MCF 10A (cell line): ENCODE data around the gene POU2F2. TPM values are rescaled to one million over a fixed set of nuclear protein-coding genes. Genes with fewer than 3 reads are reported as not detected.

ENCODE experiments used
- BruUV-seq: library from RNA; stranded (reverse); fragments of 400-500 nt; replicated peaks from 2 replicates; lab custom pipeline; 2021; lab: Mats Ljungman, UMichigan
- CTCF ChIA-PET: fragments of 300-600 bp; sonication (Branson Sonifier 250); formaldehyde crosslinking; extraction: SDS; loops from one replicate; lab custom pipeline; 2021; ENCODE audit warnings: antibody characterized with exemption, inconsistent platforms; lab: Yijun Ruan, JAX
- POLR2A ChIA-PET: fragments of 300-600, 350-650 bp; sonication (Branson Sonifier 250); formaldehyde crosslinking; extraction: SDS; loops from one replicate; lab custom pipeline; 2020; ENCODE audit warnings: antibody characterized with exemption, inconsistent platforms; lab: Yijun Ruan, JAX
- DNase-seq: peaks from one replicate; pipeline ENCODE4 v3.0.0-alpha.2; 2018; ENCODE audit not compliant: unreplicated experiment
- H3K27ac Mint-ChIP-seq: one replicate; pipeline ENCODE4 v1.8.0; 2022; ENCODE audit warnings: mild to moderate bottlenecking, low read depth, mixed read lengths; ENCODE audit not compliant: unreplicated experiment
- H3K27me3 Mint-ChIP-seq: one replicate; pipeline ENCODE4 v1.8.0; 2022; ENCODE audit warnings: mixed read lengths; ENCODE audit not compliant: insufficient read depth, unreplicated experiment
- H3K36me3 Mint-ChIP-seq: one replicate; pipeline ENCODE4 v1.8.0; 2022; ENCODE audit warnings: mild to moderate bottlenecking, moderate library complexity, mixed read lengths; ENCODE audit not compliant: insufficient read depth, unreplicated experiment
- H3K4me1 Mint-ChIP-seq: one replicate; pipeline ENCODE4 v1.8.0; 2022; ENCODE audit warnings: mixed read lengths; ENCODE audit not compliant: insufficient read depth, unreplicated experiment
- H3K4me3 Mint-ChIP-seq: one replicate; pipeline ENCODE4 v1.8.0; 2022; ENCODE audit warnings: mild to moderate bottlenecking, moderate library complexity, mixed read lengths; ENCODE audit not compliant: unreplicated experiment
- H3K9me3 Mint-ChIP-seq: one replicate; pipeline ENCODE4 v1.8.0; 2022; ENCODE audit warnings: mixed read lengths; ENCODE audit not compliant: unreplicated experiment
- intact Hi-C: fragments of 100-400 bp; cut with micrococcal nuclease; formaldehyde crosslinking; loops from 2 replicates; pipeline ENCODE4 v1.14.1; 2022
- total RNA-seq: library from RNA; stranded (reverse); gene quantifications from 2 replicates; pipeline ENCODE4 v1.2.3, GENCODE V29; 2022
- TF ChIP-seq, protein P1 (sequence below): fragments of 200-600 bp; IDR thresholded peaks from one replicate; pipeline ENCODE4 v1.8.0; 2022; ENCODE audit warnings: antibody characterized with exemption, mild to moderate bottlenecking; ENCODE audit not compliant: unreplicated experiment

POU2F2 gene
- total RNA-seq, 1 experiment from 2014 or later: 0.70 TPM

DNA sequence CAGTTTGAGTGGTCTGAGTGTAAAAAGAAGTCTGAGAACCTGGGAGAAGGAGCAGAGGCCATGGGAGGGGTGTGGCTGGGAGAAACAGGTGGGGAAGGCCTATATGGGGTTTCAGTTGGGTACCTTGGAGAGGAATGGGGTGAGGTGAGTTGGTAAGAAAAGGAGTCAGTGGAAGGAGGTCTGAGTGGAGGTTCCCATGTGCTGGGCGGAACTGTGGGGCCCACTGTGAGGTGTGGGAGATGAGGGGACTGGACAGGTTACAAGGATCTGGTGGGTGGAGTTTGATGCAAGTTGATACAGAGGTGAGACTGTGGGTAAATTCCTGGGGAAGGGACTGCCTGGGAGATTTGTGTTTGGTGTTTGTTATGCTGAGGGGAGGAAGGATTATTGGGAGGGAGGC, 54.2 kb downstream of the POU2F2 start:
- ChIA-PET POLR2A (no interaction called here), CTCF (interaction anchor here (0.6 to 1.8 kb wide), 5 partner anchors 31 to 167 kb away, joined by 3 to 7 read pairs (median 3); no protein-coding TSS in a partner anchor)
- TF ChIP-seq, protein P1, sequence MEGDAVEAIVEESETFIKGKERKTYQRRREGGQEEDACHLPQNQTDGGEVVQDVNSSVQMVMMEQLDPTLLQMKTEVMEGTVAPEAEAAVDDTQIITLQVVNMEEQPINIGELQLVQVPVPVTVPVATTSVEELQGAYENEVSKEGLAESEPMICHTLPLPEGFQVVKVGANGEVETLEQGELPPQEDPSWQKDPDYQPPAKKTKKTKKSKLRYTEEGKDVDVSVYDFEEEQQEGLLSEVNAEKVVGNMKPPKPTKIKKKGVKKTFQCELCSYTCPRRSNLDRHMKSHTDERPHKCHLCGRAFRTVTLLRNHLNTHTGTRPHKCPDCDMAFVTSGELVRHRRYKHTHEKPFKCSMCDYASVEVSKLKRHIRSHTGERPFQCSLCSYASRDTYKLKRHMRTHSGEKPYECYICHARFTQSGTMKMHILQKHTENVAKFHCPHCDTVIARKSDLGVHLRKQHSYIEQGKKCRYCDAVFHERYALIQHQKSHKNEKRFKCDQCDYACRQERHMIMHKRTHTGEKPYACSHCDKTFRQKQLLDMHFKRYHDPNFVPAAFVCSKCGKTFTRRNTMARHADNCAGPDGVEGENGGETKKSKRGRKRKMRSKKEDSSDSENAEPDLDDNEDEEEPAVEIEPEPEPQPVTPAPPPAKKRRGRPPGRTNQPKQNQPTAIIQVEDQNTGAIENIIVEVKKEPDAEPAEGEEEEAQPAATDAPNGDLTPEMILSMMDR: no peak
- Mint-ChIP-seq H3K4me1 (peaks cover 29% of the 10 kb centered on the region), H3K4me3 (peak overlapping the region; percentile 100), H3K27ac (peak overlapping the region; percentile 100), H3K9me3 (no peaks in the 10 kb centered on the region), H3K27me3 (no peaks in the 10 kb centered on the region), H3K36me3 (peaks cover 56% of the 10 kb centered on the region)
- intact Hi-C loops: no loop called here
- no TSS peak for BruUV-seq
- no peak for DNase-seq

DNA sequence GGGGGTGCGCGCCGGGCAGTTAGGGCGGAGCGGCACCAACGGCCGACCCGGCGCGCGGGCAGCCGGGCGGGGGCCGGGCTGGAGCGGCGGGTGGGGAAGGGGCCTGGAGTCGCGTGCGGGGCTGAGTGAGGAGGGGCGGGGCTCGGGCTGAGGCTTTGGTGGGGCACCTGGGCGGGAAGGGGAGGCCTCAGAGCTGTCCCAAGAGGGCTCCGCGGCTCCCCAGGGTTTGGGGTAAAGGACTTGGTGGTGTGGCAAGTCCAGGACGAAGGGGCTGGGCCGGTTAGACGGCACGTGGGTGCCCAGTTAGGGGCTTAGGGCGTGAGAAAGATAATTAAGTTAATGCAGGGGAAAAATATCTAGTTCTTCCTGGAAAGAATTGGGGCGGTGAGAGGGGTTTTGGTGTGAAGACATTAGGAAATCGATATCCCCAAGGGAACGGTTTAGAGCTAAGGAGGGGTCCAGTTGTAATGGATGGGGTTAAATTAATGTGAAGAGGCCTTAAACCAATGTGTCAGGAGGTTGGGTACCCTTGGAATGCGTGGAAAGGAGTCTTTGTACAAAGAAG, 55.8 kb downstream of the POU2F2 start:
- peaks cover 47% of the 10 kb centered on the region for H3K36me3 Mint-ChIP-seq
- CTCF ChIA-PET: interaction anchor here (0.7 to 0.9 kb wide), 3 partner anchors 24 to 41 kb away, joined by 3 to 6 read pairs (median 3); no protein-coding TSS in a partner anchor
- DNase-seq: no peak
- TF ChIP-seq, protein P1: no peak
- peaks cover 29% of the 10 kb centered on the region for H3K4me1 Mint-ChIP-seq
- H3K27me3 Mint-ChIP-seq: no peaks in the 10 kb centered on the region
- no TSS peak for BruUV-seq
- POLR2A ChIA-PET: interaction anchor here (0.6 to 2.2 kb wide), 18 partner anchors 9 to 812 kb away, joined by 3 to 32 read pairs (median 4); partner anchors contain the start of genes HNRNPUL1, RABAC1 and RPS19
- H3K27ac Mint-ChIP-seq: peak overlapping the region; percentile 100
- peak overlapping the region; percentile 100 for H3K4me3 Mint-ChIP-seq
- H3K9me3 Mint-ChIP-seq: no peaks in the 10 kb centered on the region
- intact Hi-C loops: no loop called here

DNA sequence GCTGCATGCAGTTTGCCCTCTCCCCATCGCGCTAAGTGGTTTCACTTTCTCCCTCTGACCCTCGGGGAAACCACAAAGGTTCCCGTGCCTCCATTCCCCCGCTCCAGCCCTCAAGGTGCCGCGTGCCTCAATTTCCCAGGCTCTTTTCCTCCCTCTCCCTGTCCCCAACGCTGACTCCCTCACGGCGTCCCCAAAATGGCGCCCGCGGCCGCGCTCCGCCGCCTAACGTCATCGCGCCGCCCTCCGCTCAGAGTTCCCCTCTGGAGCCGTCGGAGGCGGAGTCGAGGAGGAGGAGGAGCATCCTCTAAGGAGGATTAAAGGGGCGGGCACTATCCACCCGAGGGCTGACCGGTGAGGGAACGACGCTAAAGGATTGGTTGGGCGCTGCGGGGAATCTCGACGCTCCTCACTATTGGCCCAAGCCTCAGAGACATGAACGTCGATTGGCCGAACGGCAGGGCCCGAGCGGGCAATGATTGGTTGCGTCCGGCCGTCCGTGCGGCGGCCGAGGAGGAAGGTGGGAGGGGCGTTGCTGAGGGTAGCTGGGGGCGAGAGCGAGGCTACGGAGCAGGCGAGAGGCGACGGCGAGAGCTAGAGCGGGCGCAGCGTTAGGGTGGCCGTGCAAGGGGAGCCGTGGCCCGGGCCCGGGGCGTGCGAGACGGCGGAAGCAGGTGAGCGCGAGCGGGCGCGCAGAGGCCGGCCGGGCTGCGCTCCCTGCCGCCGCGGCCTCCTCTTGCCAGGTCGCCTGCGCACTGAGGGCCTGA, 56.4 kb downstream of the POU2F2 start, which contains the start of gene ZNF574:
TSS of gene ZNF574 (plus strand) at position 551 of the 764 bp plus-strand sequence. CDS start 2,441 bp downstream, outside the sequence.
- intact Hi-C loops: loop anchor here (1.0 kb wide), 1 partner anchor 24 kb away; no protein-coding TSS in a partner anchor
- H3K4me1 Mint-ChIP-seq: peaks cover 29% of the 10 kb centered on the region
- TF ChIP-seq, protein P1: no peak

DNA sequence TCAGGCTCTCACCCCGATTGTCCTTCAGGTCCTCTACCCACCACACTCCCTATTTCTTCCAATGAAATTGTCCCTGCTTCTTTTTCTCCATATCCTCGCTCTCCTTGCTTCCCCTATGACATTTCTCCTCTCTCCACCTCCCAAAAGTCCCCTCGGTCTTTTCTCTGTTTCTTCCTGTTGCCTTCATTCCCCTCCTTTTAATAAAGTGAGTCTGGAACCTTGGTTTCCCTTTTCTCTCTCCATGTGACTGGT, 57.0 kb downstream of the POU2F2 start:
- intact Hi-C loops: loop anchor here (1.0 kb wide), 1 partner anchor 24 kb away; no protein-coding TSS in a partner anchor
- POLR2A ChIA-PET: no interaction called here
- CTCF ChIA-PET: no interaction called here

More for the DNA sequence above, 56.4 kb downstream of the POU2F2 start, which contains the start of gene ZNF574:
- ChIA-PET CTCF (no interaction called here), POLR2A (interaction anchor here (0.6 to 2.2 kb wide), 19 partner anchors 9 to 812 kb away, joined by 3 to 32 read pairs (median 3); partner anchors contain the start of genes HNRNPUL1, RABAC1 and RPS19)
- Mint-ChIP-seq H3K27ac (peak within 1 kb of the TSS; percentile 100), H3K9me3 (no peaks in the 10 kb centered on the region), H3K36me3 (peaks cover 43% of the 10 kb centered on the region), H3K27me3 (no peaks in the 10 kb centered on the region), H3K4me3 (peak within 1 kb of the TSS; percentile 100)
- peak; percentile 100 for DNase-seq
- no TSS peak for BruUV-seq

More for the DNA sequence above, 57.0 kb downstream of the POU2F2 start:
- Mint-ChIP-seq H3K4me3 (peak overlapping the region; percentile 100), H3K27me3 (no peaks in the 10 kb centered on the region), H3K4me1 (peaks cover 29% of the 10 kb centered on the region), H3K36me3 (peaks cover 46% of the 10 kb centered on the region), H3K9me3 (no peaks in the 10 kb centered on the region), H3K27ac (peak overlapping the region; percentile 100)
- peak; percentile 33 for DNase-seq
- TF ChIP-seq, protein P1: no peak
- TSS peak; percentile 87 for BruUV-seq
